GM19467 (cell line): ENCODE measurements around the gene CFAP90.

Experiments
- ATAC-seq: cut with Tn5 transposase; IDR thresholded peaks from one replicate; pipeline ENCODE4 v1.9.1; 2021; ENCODE audit warnings: mild to moderate bottlenecking, moderate library complexity; ENCODE audit not compliant: unreplicated experiment

Gene CFAP90

DNA sequence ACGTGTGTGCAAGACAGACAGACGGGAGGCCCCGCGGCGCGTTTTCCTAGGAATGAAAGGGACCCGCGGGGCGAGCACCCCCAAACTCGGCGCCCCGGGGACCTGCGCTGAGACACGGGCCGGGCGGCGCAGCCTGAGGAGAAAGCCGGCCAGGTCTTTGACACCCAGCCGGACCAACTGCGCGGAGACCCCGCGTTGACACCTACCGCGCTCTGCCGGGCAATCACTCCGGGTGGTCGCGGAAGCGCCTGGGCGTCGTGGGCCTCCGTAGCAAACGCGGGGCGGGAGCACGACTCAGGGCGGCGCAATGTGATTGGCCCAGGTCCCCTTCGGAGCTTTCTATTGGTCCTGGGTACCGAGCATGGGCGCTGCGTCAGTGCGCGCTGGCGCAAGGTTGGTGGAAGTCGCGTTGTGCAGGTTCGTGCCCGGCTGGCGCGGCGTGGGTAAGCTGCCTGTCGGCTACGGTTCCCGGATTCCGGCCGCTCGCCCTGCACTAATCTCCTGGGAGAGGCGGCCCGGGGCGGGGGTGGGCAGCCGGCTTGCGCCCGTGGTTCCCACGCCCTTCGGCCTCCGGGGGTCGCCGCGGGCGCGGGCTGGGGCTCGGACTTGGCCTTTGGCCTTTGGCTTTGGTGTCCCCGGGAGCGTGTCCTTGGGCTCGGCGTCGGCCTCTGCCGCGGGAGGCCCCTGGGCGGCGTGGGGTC lies 18.0 kb upstream of the CFAP90 start, which contains the start of the genes FASTKD3 and MTRR:
FASTKD3 (minus strand) TSS at position 259 of the 701 bp plus-strand sequence. CDS start 948 bp downstream, outside the sequence.
MTRR (plus strand) TSS at position 376 of the 701 bp plus-strand sequence. CDS start 1,647 bp downstream, outside the sequence.
- peak; percentile 97 for ATAC-seq

DNA sequence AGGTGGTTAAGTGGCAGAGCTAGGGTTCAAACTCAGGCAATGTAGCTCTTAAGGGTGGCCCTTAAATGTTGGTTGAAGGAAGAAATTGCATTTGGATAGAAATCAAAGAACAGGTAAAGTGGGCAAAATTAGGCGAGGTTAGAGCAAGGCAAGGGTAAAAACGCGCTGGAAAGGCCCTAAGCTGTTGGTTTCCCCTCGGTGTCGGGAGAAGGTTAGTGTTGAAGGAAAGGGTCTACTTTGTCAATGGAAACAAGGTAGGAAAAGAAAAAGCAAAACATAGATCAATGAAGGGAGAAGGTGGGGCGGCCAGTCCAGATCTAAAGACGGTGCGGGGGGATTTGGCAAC lies 17.5 kb upstream of the CFAP90 start:
- no peak for ATAC-seq

- ATAC-seq: no peak
Measured at GRCh38 chr5:7867260-7867659, 16.3 kb upstream of the CFAP90 start.

- no peak for ATAC-seq
Measured at GRCh38 chr5:7866196-7866595, 15.3 kb upstream of the CFAP90 start.

DNA sequence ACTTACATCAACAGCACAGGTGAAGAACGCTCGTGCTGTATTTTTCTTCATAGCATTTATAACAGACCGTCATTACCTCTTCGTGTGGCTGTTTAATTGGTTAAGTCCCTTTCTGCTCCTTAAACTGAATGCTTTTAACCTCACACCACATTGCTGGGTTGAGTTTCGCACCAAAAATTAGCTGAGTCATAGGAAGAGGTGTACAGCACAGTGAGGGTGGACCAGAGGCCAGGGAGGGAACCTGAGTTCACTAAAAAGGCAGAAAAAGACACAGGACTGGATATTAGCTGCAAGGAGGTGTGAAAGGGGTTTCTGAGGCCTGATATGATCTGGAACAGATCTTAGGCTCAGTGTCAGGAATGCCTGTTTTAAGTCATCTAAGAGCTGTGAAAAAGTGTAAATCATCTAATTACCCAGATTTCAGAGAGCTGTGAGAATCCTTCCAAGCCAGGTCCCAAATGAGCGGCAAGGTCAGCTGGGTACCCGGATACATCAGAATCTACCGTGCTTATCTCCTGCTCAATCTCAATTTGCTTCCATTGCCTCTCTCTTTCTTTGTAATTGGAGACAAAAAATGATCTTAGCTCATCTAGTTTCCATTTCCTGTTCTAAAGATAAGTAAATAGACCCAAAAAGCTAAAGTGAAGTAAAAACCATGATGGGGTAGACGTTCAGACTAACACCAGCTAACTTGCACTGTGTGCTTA lies 7.1 kb upstream of the CFAP90 start:
- no peak for ATAC-seq

DNA sequence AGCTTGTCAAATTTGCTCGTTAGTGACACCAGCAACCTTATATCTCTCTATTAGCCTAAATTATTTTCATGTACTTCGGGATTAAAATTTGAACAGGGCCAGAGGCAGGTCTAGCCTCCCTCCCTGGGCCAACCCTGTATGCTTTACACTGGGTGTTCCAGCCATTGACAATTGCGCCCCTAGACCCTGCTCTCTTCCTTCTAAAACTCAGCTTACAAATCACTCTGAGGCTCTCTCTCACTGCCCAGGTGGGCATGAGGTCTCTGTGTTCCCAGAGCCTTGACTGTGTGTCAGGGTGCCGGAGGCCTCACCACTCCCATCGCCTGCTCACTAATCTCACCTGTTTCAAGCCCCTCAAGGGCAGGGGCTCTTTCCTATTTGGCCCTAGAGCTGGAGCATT lies 6.4 kb upstream of the CFAP90 start:
- ATAC-seq: no peak

DNA sequence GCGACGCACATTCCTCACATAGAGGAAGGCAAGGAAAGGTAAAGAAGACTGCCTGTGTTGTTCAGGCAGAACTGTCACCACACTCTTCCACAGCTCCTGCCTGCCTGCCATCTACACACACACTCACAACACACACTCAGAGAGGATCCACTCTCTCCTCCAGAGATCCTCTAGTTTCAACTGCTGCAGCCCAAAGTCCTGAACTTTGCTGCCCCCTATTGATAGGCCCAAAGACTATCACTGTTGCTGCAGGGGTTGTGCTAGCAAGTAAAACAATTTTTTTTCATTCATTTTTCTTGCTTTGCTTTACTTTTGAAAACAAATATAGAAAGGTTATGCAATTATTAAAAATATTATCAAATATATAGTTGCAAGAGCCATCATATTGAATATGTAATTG lies 5.9 kb upstream of the CFAP90 start:
- ATAC-seq: no peak

DNA sequence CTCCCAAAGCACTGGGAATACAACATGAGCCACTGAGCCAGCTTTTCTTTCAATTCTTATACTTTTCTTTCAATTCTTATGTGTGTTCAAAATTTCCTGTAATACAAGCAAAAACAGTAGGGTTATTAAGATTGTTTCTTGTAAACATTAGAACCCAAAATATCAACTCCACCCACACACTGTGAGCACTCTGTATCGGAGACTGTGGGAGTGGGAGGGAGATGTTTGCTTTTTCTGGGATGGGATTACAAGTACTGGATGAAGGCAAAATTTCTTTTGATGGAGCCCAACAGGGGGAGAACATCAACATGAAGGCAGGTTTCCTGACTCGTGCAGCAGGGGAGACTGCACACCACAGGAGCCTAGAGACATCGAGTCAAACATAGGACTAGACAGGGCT lies 4.7 kb upstream of the CFAP90 start:
- ATAC-seq: no peak

GRCh38 chr5:7852988-7853387 lies 2.1 kb upstream of the CFAP90 start:
- ATAC-seq: no peak

GRCh38 chr5:7852542-7852941 lies 1.6 kb upstream of the CFAP90 start:
- no peak for ATAC-seq

DNA sequence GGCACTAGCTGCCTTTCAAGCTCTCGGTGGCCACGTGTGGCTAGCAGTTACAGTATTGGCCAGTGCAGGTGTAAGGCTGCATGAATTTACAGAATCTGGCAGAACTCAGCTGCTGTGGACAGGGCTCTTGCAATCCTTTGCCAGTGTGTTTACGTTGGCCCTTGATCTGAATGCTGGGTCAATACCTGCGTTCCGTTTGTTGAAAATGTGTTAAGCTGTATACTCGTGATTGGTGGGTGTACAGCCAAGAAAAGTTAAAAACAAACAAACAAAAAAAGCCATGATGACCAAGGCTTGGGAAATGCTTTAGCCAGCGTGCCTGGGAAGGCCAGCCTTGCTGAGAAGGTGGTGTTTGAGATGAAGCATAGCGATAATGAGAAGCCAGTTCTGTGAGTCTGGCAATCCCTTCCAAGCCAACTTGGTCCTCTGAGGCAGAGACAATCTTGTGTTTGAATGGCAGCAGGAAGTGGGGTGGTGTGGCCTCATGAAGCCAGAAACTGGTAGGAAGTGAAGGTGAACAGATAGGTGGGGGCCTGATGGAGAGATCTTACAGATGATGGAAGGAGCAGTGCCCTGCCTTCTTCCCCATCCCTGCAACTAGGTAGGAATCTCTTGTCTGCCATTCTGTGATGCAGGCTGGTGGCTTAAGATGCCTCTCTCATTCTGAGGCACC lies 820 bp upstream of the CFAP90 start:
- ATAC-seq: no peak

- ATAC-seq: no peak
Measured at GRCh38 chr5:7851240-7851592, 283 bp upstream of the CFAP90 start.

DNA sequence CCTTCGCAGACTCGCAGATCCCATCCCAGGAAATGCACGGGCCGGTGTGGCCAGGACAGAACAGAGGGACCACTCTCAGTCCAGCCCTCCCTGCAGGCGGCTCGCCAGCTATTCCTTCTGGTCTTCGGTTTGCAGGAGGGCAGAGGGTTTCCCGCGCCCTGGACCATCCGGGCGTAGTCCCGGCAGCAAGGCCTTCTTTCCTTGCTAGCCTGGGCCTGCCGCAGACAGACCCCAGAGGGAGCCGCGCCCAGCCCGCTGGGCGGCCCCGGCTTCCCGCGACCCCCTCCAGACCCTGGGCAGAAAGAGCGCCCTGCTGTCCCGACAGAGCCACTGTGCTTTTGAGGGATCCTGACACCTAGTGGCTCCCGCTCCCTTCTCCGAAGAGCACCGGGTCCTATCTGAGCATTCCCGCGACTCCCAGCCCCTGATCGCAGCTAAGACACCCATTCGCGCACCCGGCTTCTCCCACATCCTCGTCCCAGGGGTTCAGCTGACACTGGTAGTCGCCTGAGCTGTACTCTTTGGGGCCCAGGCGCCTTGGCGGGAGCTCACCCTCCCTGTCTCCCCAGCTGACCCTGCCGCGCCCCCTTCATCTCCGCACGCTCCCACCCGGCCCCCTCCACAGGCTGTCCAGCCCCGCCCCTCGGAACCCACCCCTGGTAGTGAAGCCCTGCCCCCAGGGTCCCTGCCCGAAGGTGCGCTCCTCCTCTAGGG lies 1.1 kb downstream of the CFAP90 start:
- no peak for ATAC-seq

- no peak for ATAC-seq
Measured at GRCh38 chr5:7848296-7848695, 2.6 kb downstream of the CFAP90 start.

DNA sequence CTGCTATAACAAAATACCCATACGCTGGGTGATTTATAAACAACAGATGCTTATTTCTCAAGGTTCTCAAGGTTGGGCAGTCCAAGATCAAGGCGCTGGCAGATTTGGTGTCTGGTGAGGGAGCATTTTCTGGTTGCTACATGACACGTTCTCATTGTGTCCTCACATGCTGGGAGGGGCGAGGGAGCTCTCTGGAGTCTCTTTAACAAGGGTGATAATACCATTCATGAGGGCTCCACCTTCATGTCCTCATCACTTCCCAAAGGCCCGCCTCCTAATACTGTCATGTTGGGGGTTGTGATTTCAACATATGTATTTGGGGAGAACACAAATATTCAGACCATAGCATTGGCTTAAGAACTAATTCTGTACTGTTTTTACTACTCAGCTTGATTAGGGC lies 4.6 kb downstream of the CFAP90 start:
- ATAC-seq: no peak

GRCh38 chr5:7845557-7845956 lies 5.4 kb downstream of the CFAP90 start:
- no peak for ATAC-seq

- ATAC-seq: no peak
Measured at GRCh38 chr5:7844901-7845300, 6.0 kb downstream of the CFAP90 start.

DNA sequence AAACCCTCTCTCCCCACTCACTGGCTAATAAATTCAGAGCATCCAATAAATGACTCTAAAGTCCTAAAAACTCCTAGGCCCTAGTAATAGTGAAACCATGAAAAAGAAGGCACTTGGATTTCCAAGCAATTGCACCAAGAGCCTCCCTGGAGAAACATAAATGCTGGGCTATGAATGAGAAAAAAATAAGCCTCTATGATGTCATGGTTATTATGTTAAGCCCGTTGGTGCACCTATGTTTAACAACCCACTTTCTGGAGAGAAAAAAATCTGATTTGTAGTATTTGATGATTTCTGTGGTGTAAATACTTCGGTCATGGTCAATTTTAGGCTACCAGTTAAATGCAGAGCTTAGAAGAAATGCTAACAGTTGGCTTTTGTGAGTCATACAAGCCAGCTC lies 8.4 kb downstream of the CFAP90 start:
- ATAC-seq: no peak

DNA sequence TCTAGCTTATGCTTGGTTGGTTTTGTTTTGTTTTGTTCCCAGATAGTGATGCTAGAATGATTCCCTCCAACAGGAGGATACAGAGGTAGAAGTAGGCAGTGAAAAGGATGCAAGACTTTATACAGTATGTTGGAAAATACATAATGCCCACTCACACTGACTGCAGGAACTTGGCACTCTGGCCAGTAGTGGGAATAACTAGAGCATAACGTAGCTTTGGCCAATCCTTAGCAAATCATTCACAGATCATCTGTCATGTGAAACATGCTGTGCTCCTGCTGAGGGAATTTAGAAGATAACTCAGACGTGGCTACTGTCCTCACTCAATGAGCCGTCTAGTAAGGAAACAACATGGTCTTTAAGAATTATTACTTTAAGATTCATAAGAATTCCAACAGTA lies 13.5 kb downstream of the CFAP90 start:
- ATAC-seq: no peak

DNA sequence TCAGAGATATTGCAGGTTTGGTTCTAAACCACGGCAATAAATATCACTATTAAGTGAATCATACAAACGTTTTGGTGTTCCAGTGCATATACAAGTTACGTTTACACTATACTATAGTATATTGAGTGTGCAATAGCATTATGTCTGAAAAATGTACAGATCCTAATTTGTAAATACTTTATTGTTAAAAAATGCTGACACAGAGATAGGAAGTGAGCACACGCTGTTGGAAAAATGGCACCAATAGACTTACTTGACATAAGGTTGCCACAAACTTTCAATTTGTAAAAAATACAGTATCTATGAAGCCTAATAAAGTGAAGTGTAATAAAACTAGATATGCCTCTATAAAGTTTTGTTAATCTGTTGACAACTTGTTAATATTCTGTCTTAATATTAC lies 16.0 kb downstream of the CFAP90 start:
- no peak for ATAC-seq

DNA sequence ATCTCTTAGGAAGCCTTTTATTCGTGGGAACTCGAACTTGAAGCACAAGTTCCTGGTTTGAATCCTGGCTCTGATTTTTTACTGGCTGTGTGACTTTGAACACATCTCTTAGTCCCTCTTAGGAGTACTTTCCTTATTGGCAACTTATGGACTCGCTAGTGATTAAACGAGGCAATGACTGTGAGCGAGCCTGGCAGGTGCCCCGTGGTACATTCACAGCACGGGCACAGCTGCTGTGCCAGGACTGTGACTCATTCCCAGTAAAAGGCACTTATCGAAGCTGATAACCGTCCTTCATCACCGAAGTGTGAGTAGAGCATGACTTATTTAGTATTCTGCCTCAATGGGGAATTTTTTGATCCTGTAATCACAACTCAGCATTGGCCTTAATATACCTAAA lies 22.7 kb downstream of the CFAP90 start:
- ATAC-seq: no peak
